Upper lobe of left lung (tissue), 4 donors: ENCODE results near the gene CDK15.

Experiments used
- EP300 ChIP-seq, 4 donors: sonication (generic); formaldehyde crosslinking; IDR thresholded peaks; one replicate each; pipeline ENCODE4 v1.5.1; 2017; ENCODE audit warnings: antibody characterized with exemption in 4 of 4, control low read depth in 2 of 4
- POLR2A ChIP-seq, 4 donors: fragments of 450-650 bp; IDR thresholded peaks; one replicate each; pipeline ENCODE4 v1.5.1; 2016 to 2017; ENCODE audit warnings: antibody characterized with exemption in 4 of 4, mild to moderate bottlenecking in 2 of 4

- TF ChIP-seq EP300 (IDR thresholded peaks at IDR 0.05) (no peak), POLR2A (IDR thresholded peaks at IDR 0.05) (no peak)
These were observed 112.9 kb downstream of the CDK15 start for GRCh38 chr2:201919308-201919634.
